Colonic mucosa (tissue), 4 donors: ENCODE data around the gene BORCS6. TPM values are rescaled to one million over a fixed set of nuclear protein-coding genes. Genes with fewer than 3 reads are reported as not detected.

Experiments
- DNase-seq: peaks from one replicate; pipeline ENCODE4 v3.0.0-alpha.2; 2020
- H3K27ac ChIP-seq: fragments of 200-600 bp; one replicate; pipeline ENCODE4 v1.8.0; 2021
- H3K27me3 ChIP-seq: fragments of 200-600 bp; one replicate; pipeline ENCODE4 v1.8.0; 2021
- H3K36me3 ChIP-seq: fragments of 200-600 bp; one replicate; pipeline ENCODE4 v1.8.0; 2021
- H3K4me1 ChIP-seq: fragments of 200-600 bp; one replicate; pipeline ENCODE4 v1.8.0; 2021; ENCODE audit warnings: mild to moderate bottlenecking
- H3K4me3 ChIP-seq: fragments of 200-600 bp; one replicate; pipeline ENCODE4 v1.8.0; 2021
- H3K9ac ChIP-seq, 2 donors: one replicate each; pipeline ENCODE4 v1.7.0; 2013; ENCODE audit warnings: control low read depth in 2 of 2, low read depth in 2 of 2, low read length in 2 of 2
- H3K9me3 ChIP-seq: fragments of 200-600 bp; one replicate; pipeline ENCODE4 v1.8.0; 2021
- intact Hi-C: fragments of 100-400 bp; cut with DNase I; formaldehyde crosslinking; loops from one replicate; pipeline ENCODE4 v1.14.1; 2022
- total RNA-seq, 2 donors: library from RNA; stranded (reverse); fragmentation: NEBNext Ultra II Directional in 1 of 2; extraction: Animal tissue kit (Norgen Biotek cat#: 25700) in 1 of 2; gene quantifications; one replicate each; pipeline ENCODE4 v1.2.1, GENCODE V29; 2021
- TF ChIP-seq, protein P1 (sequence below): fragments of 200-600 bp; IDR thresholded peaks from one replicate; pipeline ENCODE4 v1.8.0; 2022; ENCODE audit warnings: antibody characterized with exemption, mild to moderate bottlenecking
- donor health status: healthy.
- donor health status: DM: no; HTN: no; CAD: no.
- donor health status: DM: no; HTN: no; CAD: no.

BORCS6 gene
- total RNA-seq, 2 donors from 2014 or later: 11.7 to 12.4 TPM

DNA sequence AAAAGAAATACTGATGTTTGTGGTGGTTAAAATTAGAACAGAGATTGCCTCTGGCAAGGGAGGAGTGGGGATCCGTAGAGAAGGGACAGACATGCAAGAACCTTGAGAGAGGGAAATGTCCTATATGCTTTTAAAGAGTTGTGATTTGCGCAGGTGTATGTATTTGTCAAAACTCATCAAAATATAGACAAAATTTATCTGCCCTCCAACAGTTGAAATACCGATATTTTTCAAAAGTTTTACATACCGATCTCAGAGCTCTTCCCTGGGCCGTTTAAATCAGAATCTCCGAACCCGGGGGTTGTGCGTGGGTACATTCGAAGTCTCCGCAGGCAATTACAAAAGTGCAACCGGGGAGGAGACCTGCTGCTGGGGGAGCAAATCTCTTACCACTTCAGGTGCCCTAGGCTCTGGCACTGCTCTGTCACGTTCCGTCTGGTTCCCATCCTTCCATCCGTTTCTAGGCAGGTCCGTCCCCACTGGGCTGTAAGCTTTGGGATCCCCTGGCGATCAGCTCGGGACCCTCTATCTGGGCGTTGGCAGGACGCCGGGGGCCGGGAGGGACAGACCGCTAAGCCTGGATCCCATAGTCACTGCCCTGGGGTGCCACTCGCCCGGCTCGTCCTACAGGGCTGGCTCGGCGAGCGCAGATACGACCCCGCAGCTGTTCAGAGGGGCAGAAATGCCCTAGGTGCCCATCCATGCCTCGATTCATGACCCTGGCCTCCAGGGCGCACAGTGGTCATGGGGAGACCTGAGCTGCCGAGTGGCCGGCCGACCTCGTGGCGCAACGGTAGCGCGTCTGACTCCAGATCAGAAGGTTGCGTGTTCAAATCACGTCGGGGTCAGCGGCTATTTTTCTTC lies 4.2 kb downstream of the BORCS6 start:
- H3K27me3 ChIP-seq: no peaks in the 10 kb centered on the region
- TF ChIP-seq, protein P1, sequence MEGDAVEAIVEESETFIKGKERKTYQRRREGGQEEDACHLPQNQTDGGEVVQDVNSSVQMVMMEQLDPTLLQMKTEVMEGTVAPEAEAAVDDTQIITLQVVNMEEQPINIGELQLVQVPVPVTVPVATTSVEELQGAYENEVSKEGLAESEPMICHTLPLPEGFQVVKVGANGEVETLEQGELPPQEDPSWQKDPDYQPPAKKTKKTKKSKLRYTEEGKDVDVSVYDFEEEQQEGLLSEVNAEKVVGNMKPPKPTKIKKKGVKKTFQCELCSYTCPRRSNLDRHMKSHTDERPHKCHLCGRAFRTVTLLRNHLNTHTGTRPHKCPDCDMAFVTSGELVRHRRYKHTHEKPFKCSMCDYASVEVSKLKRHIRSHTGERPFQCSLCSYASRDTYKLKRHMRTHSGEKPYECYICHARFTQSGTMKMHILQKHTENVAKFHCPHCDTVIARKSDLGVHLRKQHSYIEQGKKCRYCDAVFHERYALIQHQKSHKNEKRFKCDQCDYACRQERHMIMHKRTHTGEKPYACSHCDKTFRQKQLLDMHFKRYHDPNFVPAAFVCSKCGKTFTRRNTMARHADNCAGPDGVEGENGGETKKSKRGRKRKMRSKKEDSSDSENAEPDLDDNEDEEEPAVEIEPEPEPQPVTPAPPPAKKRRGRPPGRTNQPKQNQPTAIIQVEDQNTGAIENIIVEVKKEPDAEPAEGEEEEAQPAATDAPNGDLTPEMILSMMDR: no peak
- peak; percentile 94 for DNase-seq
- no peaks in the 10 kb centered on the region for H3K9me3 ChIP-seq
- H3K27ac ChIP-seq: peak overlapping the region; percentile 96
- no peaks in the 10 kb centered on the region for H3K4me1 ChIP-seq
- no peaks in the 10 kb centered on the region for H3K36me3 ChIP-seq
- intact Hi-C loops: loop anchor here (2.0 kb wide), 2 partner anchors 37 to 65 kb away; no protein-coding TSS in a partner anchor
- H3K9ac ChIP-seq: peak overlapping the region; percentile 72 to 94
- peak overlapping the region; percentile 75 for H3K4me3 ChIP-seq

DNA sequence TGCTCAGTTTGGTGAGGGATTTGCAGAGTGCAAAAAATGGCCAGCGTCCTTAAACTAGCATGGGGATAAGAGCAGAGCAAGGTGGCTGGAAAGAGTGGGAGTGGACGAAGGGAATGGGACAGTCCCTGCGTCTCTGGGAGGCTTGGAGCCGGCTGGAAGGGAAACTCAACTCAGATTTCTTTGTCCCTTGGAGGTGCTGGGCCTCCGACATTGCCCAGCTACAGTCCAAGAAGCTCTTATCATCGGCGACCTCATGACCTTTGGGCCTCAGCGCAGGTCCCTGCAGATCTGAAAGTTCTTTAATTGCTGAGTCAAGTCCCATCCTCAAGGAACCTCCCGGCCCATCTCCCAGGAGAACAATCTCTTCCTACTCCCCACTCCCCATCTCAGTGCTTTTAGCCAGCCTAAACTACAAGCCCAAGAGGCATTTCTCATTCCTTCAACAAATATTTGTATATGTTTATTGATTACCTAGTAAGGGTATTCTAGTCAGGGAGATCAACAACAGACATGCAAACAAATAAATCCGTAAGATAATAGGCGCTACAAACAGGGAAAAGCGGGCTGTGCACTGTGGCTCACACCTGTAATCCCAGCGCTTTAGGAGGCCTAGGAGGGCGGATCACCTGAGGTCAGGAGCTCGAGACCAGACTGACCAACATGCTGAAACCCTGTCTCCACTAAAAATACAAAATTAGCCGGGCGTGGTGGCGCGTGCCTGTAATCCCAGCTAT lies 12.8 kb downstream of the BORCS6 start:
- H3K4me1 ChIP-seq: peaks cover 6% of the 10 kb centered on the region
- H3K27ac ChIP-seq: peak overlapping the region; percentile 59
- H3K9me3 ChIP-seq: no peaks in the 10 kb centered on the region
- H3K9ac ChIP-seq: peak overlapping the region; percentile 87 to 89
- H3K27me3 ChIP-seq: no peaks in the 10 kb centered on the region
- H3K36me3 ChIP-seq: no peaks in the 10 kb centered on the region
- H3K4me3 ChIP-seq: peak overlapping the region; percentile 64
- DNase-seq: no peak
- intact Hi-C loops: no loop called here
- TF ChIP-seq, protein P1: no peak

DNA sequence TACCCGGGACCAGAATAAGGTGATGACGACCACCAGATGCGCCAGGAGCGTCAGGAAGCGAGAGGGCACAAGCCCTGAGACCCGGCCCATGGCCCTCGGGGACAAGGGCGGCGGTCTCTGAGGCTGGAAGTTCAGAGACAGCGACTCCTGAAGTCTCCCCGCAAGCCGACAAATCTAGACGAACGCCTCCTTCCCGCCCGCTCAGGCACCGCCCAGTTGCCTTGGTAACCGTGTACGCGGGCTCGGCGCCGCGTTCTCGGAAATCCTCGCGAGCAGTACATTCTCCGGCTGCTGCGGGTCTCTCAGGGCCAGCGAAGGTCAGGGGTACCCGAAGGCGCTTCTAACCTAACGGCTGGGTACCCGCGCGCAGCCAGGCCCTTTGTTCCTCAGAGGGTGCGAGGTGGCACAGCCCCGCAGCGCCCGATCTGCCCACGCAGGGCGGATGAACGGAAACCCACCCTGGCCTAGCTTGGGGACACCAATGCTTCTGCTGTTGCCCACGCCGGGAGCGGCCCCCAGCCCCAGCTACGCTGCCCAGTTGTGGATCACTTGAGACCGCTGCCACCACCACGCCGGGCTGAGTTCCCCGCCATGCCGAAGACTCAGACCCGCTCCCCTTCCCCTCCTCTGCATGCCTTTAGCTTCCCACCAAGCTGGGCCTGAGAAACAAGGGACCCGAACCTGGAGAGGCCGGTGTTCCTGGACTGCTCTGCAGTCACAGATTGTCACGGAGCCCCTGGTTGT lies 13.6 kb downstream of the BORCS6 start, which contains the start of gene TMEM107:
Gene TMEM107, minus strand, starts transcription at position 184 of the 744 bp plus-strand sequence. Its CDS starts 94 bp downstream, at position 90.
- peak within 1 kb of the TSS; percentile 59 for H3K27ac ChIP-seq
- peak; percentile 94 for DNase-seq
- intact Hi-C loops: no loop called here
- no peaks in the 10 kb centered on the region for H3K27me3 ChIP-seq
- no peaks in the 10 kb centered on the region for H3K36me3 ChIP-seq
- H3K9me3 ChIP-seq: no peaks in the 10 kb centered on the region
- TF ChIP-seq, protein P1: no peak
- peaks cover 6% of the 10 kb centered on the region for H3K4me1 ChIP-seq
- peak within 1 kb of the TSS; percentile 87 to 89 for H3K9ac ChIP-seq
- H3K4me3 ChIP-seq: peak within 1 kb of the TSS; percentile 64

DNA sequence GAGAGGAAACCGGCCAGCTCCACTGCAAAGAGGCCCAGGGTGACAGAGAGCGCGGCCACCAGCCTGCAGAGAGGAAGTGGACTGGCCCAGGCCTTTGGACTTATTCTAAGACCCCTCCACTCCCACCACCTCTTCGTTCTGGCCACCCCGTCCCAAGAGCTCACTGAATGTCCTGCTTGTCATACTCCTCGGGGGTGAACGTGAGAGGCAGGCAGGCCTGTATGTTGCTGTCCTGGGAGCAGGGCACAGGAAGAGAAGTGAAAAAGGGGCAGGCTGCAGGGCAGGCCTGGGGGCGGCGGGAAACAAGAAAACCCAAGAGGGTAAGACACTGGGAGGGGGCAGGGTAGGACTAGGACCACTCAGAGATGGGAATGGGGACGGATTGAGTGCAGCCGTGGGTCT lies 14.2 kb downstream of the BORCS6 start:
- Histone ChIP-seq H3K36me3 (no peaks in the 10 kb centered on the region), H3K4me1 (peaks cover 6% of the 10 kb centered on the region)
- intact Hi-C loops: no loop called here

More for the DNA sequence above, 14.2 kb downstream of the BORCS6 start:
- peak overlapping the region; percentile 59 for H3K27ac ChIP-seq
- no peaks in the 10 kb centered on the region for H3K9me3 ChIP-seq
- DNase-seq: peak; percentile 49
- TF ChIP-seq, protein P1: no peak
- no peaks in the 10 kb centered on the region for H3K27me3 ChIP-seq
- H3K9ac ChIP-seq: peak overlapping the region; percentile 56 to 87
- peak overlapping the region; percentile 64 for H3K4me3 ChIP-seq
